Measurements from ENCODE around the gene KLF12.
A peak's percentile ranks its signal among the peaks of the same experiment; 100 is the strongest.

The KLF12 gene

GRCh38 chr13:74107598-74107997 is 26.6 kb downstream of the KLF12 start:
- Mint-ChIP-seq H3K4me1 (peaks cover 74% of the 10 kb centered on the region), H3K27ac (ENCODE audit: low read depth) (no peak overlapping the region)

GRCh38 chr13:74105871-74106270 is 28.3 kb downstream of the KLF12 start:
- Mint-ChIP-seq H3K4me1 (peaks cover 80% of the 10 kb centered on the region), H3K27me3 (no peaks in the 10 kb centered on the region), H3K4me3 (no peak overlapping the region), H3K9me3 (no peaks in the 10 kb centered on the region), H3K27ac (ENCODE audit: low read depth) (no peak overlapping the region), H3K36me3 (ENCODE audit: insufficient read depth) (peaks cover 11% of the 10 kb centered on the region)
- DNase-seq (ENCODE audit: low spot score in 2 of 2) (no peak), ATAC-seq (replicated peaks; ENCODE audit: extremely low read depth, poor library complexity, severe bottlenecking) (no peak)

More at GRCh38 chr13:74107598-74107997, 26.6 kb downstream of the KLF12 start:
- Mint-ChIP-seq H3K9me3 (no peaks in the 10 kb centered on the region), H3K27me3 (no peaks in the 10 kb centered on the region), H3K4me3 (no peak overlapping the region), H3K36me3 (ENCODE audit: insufficient read depth) (peaks cover 11% of the 10 kb centered on the region)
- no peak for DNase-seq (ENCODE audit: low spot score in 2 of 2)
- ATAC-seq (replicated peaks; ENCODE audit: extremely low read depth, poor library complexity, severe bottlenecking), result no peak

GRCh38 chr13:74104661-74105275 is 29.4 kb downstream of the KLF12 start:
- Mint-ChIP-seq H3K9me3 (no peaks in the 10 kb centered on the region), H3K4me3 (no peak overlapping the region), H3K27me3 (no peaks in the 10 kb centered on the region), H3K4me1 (peaks cover 77% of the 10 kb centered on the region), H3K36me3 (ENCODE audit: insufficient read depth) (peaks cover 11% of the 10 kb centered on the region), H3K27ac (ENCODE audit: low read depth) (no peak overlapping the region)
- DNase-seq (ENCODE audit: low spot score in 2 of 2) (no peak), ATAC-seq (replicated peaks; ENCODE audit: extremely low read depth, poor library complexity, severe bottlenecking) (no peak)

GRCh38 chr13:74103970-74104555 is 30.1 kb downstream of the KLF12 start:
- Mint-ChIP-seq H3K36me3 (ENCODE audit: insufficient read depth) (peaks cover 9% of the 10 kb centered on the region), H3K27me3 (no peaks in the 10 kb centered on the region), H3K4me1 (peaks cover 81% of the 10 kb centered on the region), H3K4me3 (no peak overlapping the region), H3K9me3 (no peaks in the 10 kb centered on the region), H3K27ac (ENCODE audit: low read depth) (peak overlapping the region; percentile 29)
- ATAC-seq (replicated peaks; ENCODE audit: extremely low read depth, poor library complexity, severe bottlenecking) (no peak), DNase-seq (ENCODE audit: low spot score in 2 of 2) (no peak)

- Mint-ChIP-seq H3K4me3 (no peak overlapping the region), H3K4me1 (peaks cover 80% of the 10 kb centered on the region), H3K9me3 (no peaks in the 10 kb centered on the region), H3K36me3 (ENCODE audit: insufficient read depth) (peaks cover 8% of the 10 kb centered on the region), H3K27ac (ENCODE audit: low read depth) (no peak overlapping the region), H3K27me3 (no peaks in the 10 kb centered on the region)
- no peak for DNase-seq (ENCODE audit: low spot score in 2 of 2)
- ATAC-seq (replicated peaks; ENCODE audit: extremely low read depth, poor library complexity, severe bottlenecking), result no peak
These were observed 31.0 kb downstream of the KLF12 start for GRCh38 chr13:74103196-74103595.

- no peaks in the 10 kb centered on the region for H3K9me3 Mint-ChIP-seq
- ATAC-seq (replicated peaks; ENCODE audit: extremely low read depth, poor library complexity, severe bottlenecking) (no peak), DNase-seq (ENCODE audit: low spot score in 2 of 2) (no peak)
- H3K4me3 Mint-ChIP-seq, result no peak overlapping the region
- H3K27me3 Mint-ChIP-seq, result no peaks in the 10 kb centered on the region
- H3K27ac Mint-ChIP-seq (ENCODE audit: low read depth), result no peak overlapping the region
- H3K36me3 Mint-ChIP-seq (ENCODE audit: insufficient read depth), result peaks cover 8% of the 10 kb centered on the region
- peaks cover 82% of the 10 kb centered on the region for H3K4me1 Mint-ChIP-seq
These were observed 31.5 kb downstream of the KLF12 start for GRCh38 chr13:74102691-74103090.

- Mint-ChIP-seq H3K27ac (ENCODE audit: low read depth) (peak overlapping the region; percentile 29), H3K4me1 (peaks cover 78% of the 10 kb centered on the region), H3K9me3 (no peaks in the 10 kb centered on the region), H3K27me3 (no peaks in the 10 kb centered on the region), H3K36me3 (ENCODE audit: insufficient read depth) (peaks cover 8% of the 10 kb centered on the region), H3K4me3 (peak overlapping the region; percentile 3)
- DNase-seq (ENCODE audit: low spot score in 2 of 2) (no peak), ATAC-seq (replicated peaks; ENCODE audit: extremely low read depth, poor library complexity, severe bottlenecking) (no peak)
These were observed 32.8 kb downstream of the KLF12 start for GRCh38 chr13:74101436-74101835.

- Mint-ChIP-seq H3K4me3 (no peak overlapping the region), H3K4me1 (peaks cover 64% of the 10 kb centered on the region), H3K27ac (ENCODE audit: low read depth) (no peak overlapping the region), H3K36me3 (ENCODE audit: insufficient read depth) (peaks cover 13% of the 10 kb centered on the region), H3K9me3 (no peaks in the 10 kb centered on the region), H3K27me3 (no peaks in the 10 kb centered on the region)
- ATAC-seq (replicated peaks; ENCODE audit: extremely low read depth, poor library complexity, severe bottlenecking) (no peak), DNase-seq (ENCODE audit: low spot score in 2 of 2) (no peak)
These were observed 36.1 kb downstream of the KLF12 start for GRCh38 chr13:74098077-74098476.

GRCh38 chr13:74097116-74097515 is 37.1 kb downstream of the KLF12 start:
- H3K4me3 Mint-ChIP-seq, result no peak overlapping the region

GRCh38 chr13:74093691-74094090 is 40.5 kb downstream of the KLF12 start:
- H3K27me3 Mint-ChIP-seq, result no peaks in the 10 kb centered on the region
- peaks cover 62% of the 10 kb centered on the region for H3K4me1 Mint-ChIP-seq
- DNase-seq (ENCODE audit: low spot score in 2 of 2), result no peak

More at GRCh38 chr13:74097116-74097515, 37.1 kb downstream of the KLF12 start:
- peaks cover 63% of the 10 kb centered on the region for H3K4me1 Mint-ChIP-seq
- no peak for ATAC-seq (replicated peaks; ENCODE audit: extremely low read depth, poor library complexity, severe bottlenecking)
- H3K27ac Mint-ChIP-seq (ENCODE audit: low read depth), result peak overlapping the region; percentile 68
- no peaks in the 10 kb centered on the region for H3K9me3 Mint-ChIP-seq
- H3K27me3 Mint-ChIP-seq, result no peaks in the 10 kb centered on the region
- no peak for DNase-seq (ENCODE audit: low spot score in 2 of 2)
- H3K36me3 Mint-ChIP-seq (ENCODE audit: insufficient read depth), result peaks cover 10% of the 10 kb centered on the region

GRCh38 chr13:74092711-74093110 is 41.5 kb downstream of the KLF12 start:
- DNase-seq (ENCODE audit: low spot score in 2 of 2) (no peak), ATAC-seq (replicated peaks; ENCODE audit: extremely low read depth, poor library complexity, severe bottlenecking) (no peak)
- H3K27me3 Mint-ChIP-seq, result no peaks in the 10 kb centered on the region
- H3K9me3 Mint-ChIP-seq, result no peaks in the 10 kb centered on the region
- peak overlapping the region; percentile 87 for H3K27ac Mint-ChIP-seq (ENCODE audit: low read depth)
- H3K36me3 Mint-ChIP-seq (ENCODE audit: insufficient read depth), result peaks cover 7% of the 10 kb centered on the region
- H3K4me1 Mint-ChIP-seq, result peaks cover 66% of the 10 kb centered on the region
- peak overlapping the region; percentile 59 for H3K4me3 Mint-ChIP-seq

More at GRCh38 chr13:74093691-74094090, 40.5 kb downstream of the KLF12 start:
- peak overlapping the region; percentile 87 for H3K27ac Mint-ChIP-seq (ENCODE audit: low read depth)
- H3K36me3 Mint-ChIP-seq (ENCODE audit: insufficient read depth), result peaks cover 7% of the 10 kb centered on the region
- no peak for ATAC-seq (replicated peaks; ENCODE audit: extremely low read depth, poor library complexity, severe bottlenecking)
- no peaks in the 10 kb centered on the region for H3K9me3 Mint-ChIP-seq
- H3K4me3 Mint-ChIP-seq, result no peak overlapping the region

- Mint-ChIP-seq H3K4me1 (peaks cover 66% of the 10 kb centered on the region), H3K27ac (ENCODE audit: low read depth) (peak overlapping the region; percentile 87), H3K9me3 (no peaks in the 10 kb centered on the region), H3K27me3 (no peaks in the 10 kb centered on the region), H3K36me3 (ENCODE audit: insufficient read depth) (peaks cover 7% of the 10 kb centered on the region), H3K4me3 (peak overlapping the region; percentile 51)
- DNase-seq (ENCODE audit: low spot score in 2 of 2) (no peak), ATAC-seq (replicated peaks; ENCODE audit: extremely low read depth, poor library complexity, severe bottlenecking) (peak; percentile 66)
These were observed 43.2 kb downstream of the KLF12 start for GRCh38 chr13:74090869-74091605.

- Mint-ChIP-seq H3K27me3 (no peaks in the 10 kb centered on the region), H3K4me3 (peak overlapping the region; percentile 51), H3K27ac (ENCODE audit: low read depth) (peak overlapping the region; percentile 18), H3K9me3 (no peaks in the 10 kb centered on the region), H3K36me3 (ENCODE audit: insufficient read depth) (peaks cover 5% of the 10 kb centered on the region), H3K4me1 (peaks cover 61% of the 10 kb centered on the region)
- DNase-seq (ENCODE audit: low spot score in 2 of 2) (no peak), ATAC-seq (replicated peaks; ENCODE audit: extremely low read depth, poor library complexity, severe bottlenecking) (no peak)
These were observed 43.8 kb downstream of the KLF12 start for GRCh38 chr13:74090397-74090796.
